Subcutaneous adipose tissue (tissue), 4 donors: Measurements from ENCODE around the gene CDC42BPA. TPM values are rescaled to one million over a fixed set of nuclear protein-coding genes. Genes with fewer than 3 reads are reported as not detected.

ENCODE experiments used
- total RNA-seq, 4 donors: library from RNA; depleted of rRNA; stranded (reverse); fragments of >200 nt; gene quantifications; one replicate each; pipeline ENCODE4 v1.1.0, GENCODE V29; 2016
- TF ChIP-seq, protein P1 (sequence below): fragments of 450-650 bp; IDR thresholded peaks from one replicate; pipeline ENCODE4 v1.5.1; 2016; ENCODE audit warnings: low read depth, mild to moderate bottlenecking, control low read depth, antibody characterized with exemption, moderate library complexity

CDC42BPA gene
- total RNA-seq, 4 donors from 2014 or later = 43.2 to 68.2 (median 55.3) TPM

DNA sequence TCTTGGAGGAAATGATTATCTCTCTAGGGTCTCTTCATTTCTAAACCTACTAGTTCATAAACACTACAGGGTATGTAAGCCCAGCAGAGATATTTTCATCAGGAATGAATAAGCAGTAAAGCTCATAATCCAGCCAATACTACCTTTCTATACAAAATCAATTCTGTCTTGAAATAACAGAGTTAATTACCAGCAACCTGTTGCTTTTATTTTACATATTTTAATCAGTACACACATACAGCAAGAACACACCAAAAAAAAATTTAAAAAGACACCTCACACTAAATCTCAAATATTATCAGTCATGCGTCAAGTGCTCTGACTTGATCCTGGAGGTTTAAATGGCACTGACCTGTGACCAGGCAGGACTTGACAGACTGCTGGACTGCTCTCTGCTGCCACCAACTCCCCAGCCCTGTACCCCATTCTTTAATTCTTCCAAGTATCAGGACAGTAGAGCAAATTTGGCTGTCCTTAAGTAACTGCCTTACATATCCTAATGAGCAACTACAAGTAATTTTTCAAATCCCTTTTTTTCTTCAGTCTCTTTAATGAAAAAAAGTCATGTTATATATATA lies 98.5 kb downstream of the CDC42BPA start:
- TF ChIP-seq, protein P1, sequence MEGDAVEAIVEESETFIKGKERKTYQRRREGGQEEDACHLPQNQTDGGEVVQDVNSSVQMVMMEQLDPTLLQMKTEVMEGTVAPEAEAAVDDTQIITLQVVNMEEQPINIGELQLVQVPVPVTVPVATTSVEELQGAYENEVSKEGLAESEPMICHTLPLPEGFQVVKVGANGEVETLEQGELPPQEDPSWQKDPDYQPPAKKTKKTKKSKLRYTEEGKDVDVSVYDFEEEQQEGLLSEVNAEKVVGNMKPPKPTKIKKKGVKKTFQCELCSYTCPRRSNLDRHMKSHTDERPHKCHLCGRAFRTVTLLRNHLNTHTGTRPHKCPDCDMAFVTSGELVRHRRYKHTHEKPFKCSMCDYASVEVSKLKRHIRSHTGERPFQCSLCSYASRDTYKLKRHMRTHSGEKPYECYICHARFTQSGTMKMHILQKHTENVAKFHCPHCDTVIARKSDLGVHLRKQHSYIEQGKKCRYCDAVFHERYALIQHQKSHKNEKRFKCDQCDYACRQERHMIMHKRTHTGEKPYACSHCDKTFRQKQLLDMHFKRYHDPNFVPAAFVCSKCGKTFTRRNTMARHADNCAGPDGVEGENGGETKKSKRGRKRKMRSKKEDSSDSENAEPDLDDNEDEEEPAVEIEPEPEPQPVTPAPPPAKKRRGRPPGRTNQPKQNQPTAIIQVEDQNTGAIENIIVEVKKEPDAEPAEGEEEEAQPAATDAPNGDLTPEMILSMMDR = no peak

DNA sequence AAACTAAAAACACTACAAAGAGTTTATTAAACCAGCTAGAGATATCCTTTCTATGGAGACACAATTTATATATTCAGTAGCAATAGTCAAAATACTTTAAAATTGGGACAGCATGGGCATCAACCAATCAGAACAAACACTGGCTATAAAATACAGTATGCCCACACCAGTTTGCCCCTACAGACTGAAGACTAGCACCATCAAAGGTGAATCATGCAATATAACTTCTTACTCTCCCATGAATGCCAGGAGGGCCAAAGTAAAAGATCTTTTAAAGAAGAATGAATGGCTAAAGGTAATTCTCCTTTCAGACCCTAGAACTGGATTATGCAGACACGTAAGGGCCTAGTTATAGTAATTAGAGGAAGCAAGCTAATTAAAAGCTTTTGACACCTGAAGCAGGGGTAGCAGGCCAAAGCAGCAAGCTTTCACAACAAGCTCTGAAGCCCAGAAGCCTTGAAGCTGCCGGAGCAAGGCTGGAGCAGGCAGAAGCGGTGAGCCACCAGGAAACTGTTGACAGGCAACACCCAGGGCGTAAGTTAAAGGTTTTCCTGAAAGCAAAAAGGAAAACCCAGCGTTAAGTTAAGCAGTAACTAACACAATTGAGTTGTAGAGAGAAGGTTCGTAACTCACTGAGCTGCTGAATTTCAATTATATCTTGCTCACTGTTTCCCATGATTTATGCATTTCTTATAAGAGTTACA lies 99.3 kb downstream of the CDC42BPA start:
- TF ChIP-seq, protein P1 = no peak

DNA sequence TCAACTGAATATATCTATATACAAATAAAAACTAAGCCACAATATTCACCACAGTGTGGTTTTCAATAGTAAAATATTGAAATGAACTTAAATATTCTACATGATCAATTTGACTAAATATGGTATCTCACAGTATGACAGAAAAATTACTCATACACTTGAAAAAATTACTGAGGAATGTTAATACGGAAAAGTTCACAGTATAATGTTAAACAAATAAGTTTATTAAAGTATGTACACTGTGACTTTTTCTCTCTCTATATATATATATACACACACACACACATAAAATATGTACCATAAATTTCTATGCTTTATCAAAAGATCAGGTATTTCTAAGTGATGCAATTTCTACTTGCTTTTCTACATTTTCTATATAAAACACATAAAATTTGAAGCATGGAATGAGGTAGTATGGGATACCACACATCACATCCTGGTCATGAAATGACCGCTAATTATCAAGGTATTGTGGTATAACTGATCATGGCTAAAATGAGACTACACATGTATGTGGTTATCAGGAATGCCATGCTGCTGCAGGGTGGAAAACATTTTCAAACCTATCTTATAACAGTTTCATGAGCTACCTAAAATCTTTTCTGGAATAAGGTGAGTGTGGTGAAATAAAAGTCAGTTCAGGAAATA lies 102.3 kb downstream of the CDC42BPA start:
- TF ChIP-seq, protein P1 = no peak

DNA sequence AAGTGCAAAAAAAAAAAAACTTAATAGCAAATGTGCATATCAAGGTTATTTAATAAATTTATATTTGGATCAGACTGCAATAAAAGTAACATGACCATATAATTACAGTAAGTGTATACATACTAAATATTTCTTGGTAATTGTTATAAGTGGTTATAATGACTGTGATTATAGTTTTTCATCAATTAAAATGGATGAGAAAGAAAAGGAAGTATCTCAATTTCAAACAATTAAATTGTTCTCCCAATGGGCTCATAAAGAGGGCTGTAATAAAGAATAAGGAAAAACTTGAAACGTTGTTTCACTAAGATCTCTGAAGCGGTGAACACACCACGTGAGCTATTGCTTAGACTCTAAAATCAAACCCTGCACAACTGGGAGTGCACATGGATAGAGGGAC lies 104.1 kb downstream of the CDC42BPA start:
- TF ChIP-seq, protein P1 = no peak

DNA sequence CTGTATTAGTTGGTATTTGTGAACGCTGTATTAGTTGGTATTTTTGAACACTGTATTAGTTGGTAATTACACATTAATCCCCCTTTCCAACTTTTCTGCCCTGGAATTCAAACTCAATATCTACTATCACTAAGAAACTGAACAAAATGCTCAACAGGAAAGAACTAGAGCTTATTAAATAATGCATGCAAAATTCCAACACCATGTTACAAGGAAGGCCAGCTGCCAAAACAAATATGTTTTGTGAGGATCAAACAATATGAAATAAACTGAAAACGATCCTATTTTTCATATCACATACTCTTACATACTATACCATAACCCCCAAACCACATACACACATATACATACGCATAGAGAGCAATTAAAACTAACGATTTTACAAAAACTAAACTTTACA lies 104.9 kb downstream of the CDC42BPA start:
- TF ChIP-seq, protein P1 = no peak

DNA sequence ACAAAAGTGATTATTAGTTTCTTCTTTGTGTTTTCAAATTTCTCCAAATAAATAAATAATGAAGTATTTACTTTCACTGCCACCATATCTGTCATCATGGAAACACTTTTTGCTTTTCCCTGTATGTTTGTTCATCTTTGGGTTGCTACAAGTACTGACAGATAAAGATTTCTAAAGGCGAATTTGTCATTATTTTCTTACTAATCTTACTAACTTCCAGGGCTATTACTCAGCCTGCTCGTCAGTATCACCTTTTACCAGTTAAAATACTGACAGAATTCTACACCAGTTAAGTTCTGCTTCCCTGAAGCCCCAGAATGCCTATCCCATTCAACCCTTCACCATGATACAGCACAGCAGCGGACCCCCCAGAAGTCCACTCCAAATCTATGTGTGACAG lies 106.1 kb downstream of the CDC42BPA start:
- TF ChIP-seq, protein P1 = no peak

DNA sequence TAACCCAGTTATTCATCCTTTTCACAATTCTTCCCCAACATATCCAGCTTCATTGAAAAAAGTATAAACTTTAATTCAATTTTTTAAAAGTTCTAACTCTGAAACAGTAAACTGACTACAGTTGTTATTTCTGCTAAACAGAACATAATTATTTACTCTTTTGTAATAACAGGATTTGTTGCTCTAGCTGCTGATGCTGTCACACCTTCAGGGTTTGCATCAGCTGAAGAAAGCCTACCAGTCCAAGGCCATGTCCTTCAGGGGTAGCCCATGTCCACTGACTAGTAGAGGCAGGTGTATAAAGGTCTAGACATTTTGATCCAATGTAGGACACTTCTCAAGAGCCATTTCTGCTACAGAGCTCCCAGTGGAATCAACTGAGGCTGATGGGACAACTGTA lies 107.7 kb downstream of the CDC42BPA start:
- TF ChIP-seq, protein P1 = no peak
